ENCODE results near the gene TLE4.

GRCh38 chr9:79579624-79580023 lies 7.9 kb downstream of the TLE4 start:
- TF ChIP-seq CTCF (IDR thresholded peaks at IDR 0.05) (no peak), POLR2A (IDR thresholded peaks at IDR 0.05) (no peak)
